HepG2 (cell line): ENCODE results near the gene CKAP2L. TPM values are rescaled to one million over a fixed set of nuclear protein-coding genes. Genes with fewer than 3 reads are reported as not detected.

Experiments used
- ATAC-seq: fragments of 200-7000 bp; cut with Tn5 transposase; 3 replicates; pipeline ENCODE4 v1.9.1; 2020; ENCODE audit warnings: mild to moderate bottlenecking, moderate library complexity
- BruUV-seq: library from RNA; stranded (reverse); fragments of 400-500 nt; replicated peaks from 2 replicates; lab custom pipeline; 2021; lab: Mats Ljungman, UMichigan
- CTCF ChIA-PET: fragments of 300-600 bp; formaldehyde crosslinking; extraction: SDS; loops from one replicate; lab custom pipeline; 2021; ENCODE audit warnings: low total read pairs, inconsistent platforms, low intra/inter-chr PET ratio; lab: Yijun Ruan, JAX
- POLR2A ChIA-PET: fragments of 350-600 bp; sonication (Branson Sonifier 250); formaldehyde crosslinking; loops from one replicate; lab custom pipeline; 2020; ENCODE audit warnings: antibody characterized with exemption, inconsistent platforms; lab: Yijun Ruan, JAX
- DNase-seq: peaks from one replicate; pipeline ENCODE4 v3.0.0-alpha.2; 2015; ENCODE audit warnings: low spot score
- FAIRE-seq: peaks from 3 replicates; lab custom pipeline; 2011; peaks lifted over from hg19 to GRCh38; lab: Jason Lieb, UNC
- H2AFZ ChIP-seq: one replicate; pipeline ENCODE4 v1.6.1; 2011; ENCODE audit warnings: low read length, inconsistent platforms
- H3K27ac ChIP-seq: fragments of 300-600 bp; 3 replicates; pipeline ENCODE4 v1.8.0; 2011; ENCODE audit warnings: mixed run types, mild to moderate bottlenecking, mixed read lengths, low read length, inconsistent platforms; ENCODE audit not compliant: insufficient read depth; ENCODE audit errors: extremely low read length
- H3K27me3 ChIP-seq, 2 experiments: fragments of 200-600 bp in 1 of 2; 2 replicates in 1 of 2; 3 replicates in 1 of 2; pipeline versions ENCODE4 v1.6.0 to v1.8.0; 2011; ENCODE audit warnings: low read length in 2 of 2, mild to moderate bottlenecking in 2 of 2, moderate library complexity in 2 of 2, inconsistent platforms in 1 of 2; ENCODE audit not compliant: insufficient read depth in 2 of 2, control insufficient read depth in 1 of 2
- H3K36me3 ChIP-seq, 2 experiments: fragments of 200-600 bp in 1 of 2; replicated peaks in 1 of 2; 2 replicates in 1 of 2; 3 replicates in 1 of 2; pipeline versions ENCODE4 v1.5.1 to v1.8.0; 2011; ENCODE audit warnings: low read length in 2 of 2, inconsistent platforms in 1 of 2; ENCODE audit not compliant: insufficient read depth in 2 of 2, control insufficient read depth in 1 of 2
- H3K4me1 ChIP-seq: 2 replicates; pipeline ENCODE4 v1.5.1; 2012; ENCODE audit warnings: low read length, inconsistent platforms; ENCODE audit not compliant: insufficient read depth
- H3K4me2 ChIP-seq: 2 replicates; pipeline ENCODE4 v1.6.0; 2011; ENCODE audit warnings: low read depth, low read length, inconsistent platforms
- H3K4me3 ChIP-seq, 3 experiments: fragments of 200-600 bp in 1 of 3; sonication (generic), shearing (Covaris generic) in 1 of 3; replicated peaks in 1 of 3; 2 replicates each; pipeline ENCODE4 v1.5.1; 2011 to 2016; ENCODE audit warnings: low read length in 3 of 3, inconsistent platforms in 2 of 3, low read depth in 2 of 3, mild to moderate bottlenecking in 2 of 3, control low read depth in 1 of 3, mixed read lengths in 1 of 3; ENCODE audit not compliant: insufficient read depth in 1 of 3
- H3K79me2 ChIP-seq: one replicate; pipeline ENCODE4 v1.6.1; 2011; ENCODE audit warnings: low read length, inconsistent platforms; ENCODE audit not compliant: insufficient read depth
- H3K9ac ChIP-seq: 2 replicates; pipeline ENCODE4 v1.6.0; 2011; ENCODE audit warnings: mild to moderate bottlenecking, low read depth, low read length, inconsistent platforms; ENCODE audit not compliant: insufficient read depth
- H3K9me3 ChIP-seq: 2 replicates; pipeline ENCODE4 v1.5.1; 2012; ENCODE audit warnings: mild to moderate bottlenecking, low read length
- H4K20me1 ChIP-seq: 2 replicates; pipeline ENCODE4 v1.6.0; 2011; ENCODE audit warnings: inconsistent platforms, mild to moderate bottlenecking, low read length, moderate library complexity; ENCODE audit not compliant: insufficient read depth
- YY1 ChIP-seq: IDR thresholded peaks from 2 replicates; pipeline ENCODE4 v1.6.1; 2011; ENCODE audit warnings: low read length, low read depth, moderate library complexity, mild to moderate bottlenecking; ENCODE audit not compliant: insufficient read depth, insufficient replicate concordance
- ZBTB39 ChIP-seq: sonication (generic); formaldehyde crosslinking; IDR thresholded peaks from 2 replicates; pipeline ENCODE4 v1.5.0; 2020; ENCODE audit warnings: missing genetic modification reagents
- ZMAT5 ChIP-seq: sonication (generic); formaldehyde crosslinking; IDR thresholded peaks from 2 replicates; pipeline ENCODE4 v1.5.0; 2020; ENCODE audit warnings: mild to moderate bottlenecking, low read depth, missing genetic modification reagents, borderline replicate concordance
- ZNF138 ChIP-seq: sonication (generic); formaldehyde crosslinking; IDR thresholded peaks from 2 replicates; pipeline ENCODE4 v1.5.0; 2020; ENCODE audit warnings: mild to moderate bottlenecking, low read depth, missing genetic modification reagents
- ZNF160 ChIP-seq: sonication (generic); formaldehyde crosslinking; IDR thresholded peaks from 2 replicates; pipeline ENCODE4 v1.8.0; 2022; ENCODE audit warnings: mild to moderate bottlenecking, inconsistent platforms, missing genetic modification reagents
- ZNF180 ChIP-seq: sonication (generic); formaldehyde crosslinking; IDR thresholded peaks from 2 replicates; pipeline ENCODE4 v1.4.0; 2020; ENCODE audit warnings: low read depth, missing genetic modification reagents, borderline replicate concordance
- ZNF225 ChIP-seq: sonication (generic); formaldehyde crosslinking; IDR thresholded peaks from 2 replicates; pipeline ENCODE4 v1.4.0; 2020; ENCODE audit warnings: mild to moderate bottlenecking, missing genetic modification reagents
- ZNF7 ChIP-seq: IDR thresholded peaks from 2 replicates; pipeline ENCODE4 v1.6.1; 2016; ENCODE audit warnings: missing biosample characterization, missing genetic modification reagents
- ZNF878 ChIP-seq: sonication (generic); formaldehyde crosslinking; IDR thresholded peaks from 2 replicates; pipeline ENCODE4 v1.8.1; 2023; ENCODE audit warnings: mild to moderate bottlenecking, missing genetic modification reagents, moderate library complexity
- WGBS: methylation state at CpG from one replicate; pipeline ENCODE4 v1.1.6; 2017; ENCODE audit warnings: low lambda C conversion rate; 5-methylcytosine and 5-hydroxymethylcytosine counted together
- in situ Hi-C: cut with HindIII; loops from 2 replicates; pipeline ENCODE4 v1.10.0; 2017; ENCODE audit warnings: low pct_unique_long_range_greater_than_20kb; ENCODE audit not compliant: extremely low pct_ligation_motif_present
- intact Hi-C: fragments of 100-400 bp; cut with micrococcal nuclease; formaldehyde crosslinking; loops from one replicate; pipeline ENCODE4 v1.10.0; 2022; ENCODE audit not compliant: unreplicated experiment
- polyA plus RNA-seq, 8 experiments: library from polyadenylated mRNA; depleted of rRNA in 3 of 8; stranded (reverse) in 7 of 8; unstranded in 1 of 8; fragments of >200 nt; fragmentation: Illumina TruSeq in 4 of 8; extraction: Trizol in 4 of 8; gene quantifications; 2 replicates each; pipeline versions ENCODE4 v1.2.1 to v1.2.3, GENCODE V29; 2011 to 2016; ENCODE audit warnings: low read depth in 4 of 8, missing spikeins in 1 of 8, mixed read lengths in 1 of 8; ENCODE audit not compliant: insufficient read depth in 1 of 8
- total RNA-seq, 5 experiments: library from RNA; depleted of rRNA; stranded (reverse); fragments of >200 nt; fragmentation: Illumina TruSeq; extraction: Trizol; gene quantifications; 2 replicates each; pipeline ENCODE4 v1.2.3, GENCODE V29; 2016; ENCODE audit warnings: low read depth in 1 of 5
- TF ChIP-seq, protein P1 (sequence below): sonication (generic); formaldehyde crosslinking; IDR thresholded peaks from 2 replicates; pipeline ENCODE4 v1.4.0; 2020; ENCODE audit warnings: missing genetic modification reagents
- TF ChIP-seq, protein P2 (sequence below): sonication (generic); formaldehyde crosslinking; IDR thresholded peaks from 2 replicates; pipeline ENCODE4 v1.4.0; 2020; ENCODE audit warnings: missing genetic modification reagents, mild to moderate bottlenecking, borderline replicate concordance

The CKAP2L gene
- total and polyA plus RNA-seq, 2 of the 13 experiments (the other 11 are each of a cell fraction or from before 2014, with no cell fraction given) = 7.1 to 9.5 TPM

GRCh38 chr2:112772322-112772721 lies 7.9 kb upstream of the CKAP2L start:
- no peak for TF ChIP-seq ZNF225 (CRISPR knock-in tag)
- TF ChIP-seq ZNF180 (CRISPR knock-in tag) = no peak
- ChIA-PET CTCF (no interaction called here), POLR2A (no interaction called here)
- peaks cover 16% of the 10 kb centered on the region for H3K4me1 ChIP-seq
- no peak for FAIRE-seq
- no peaks in the 10 kb centered on the region for H3K27me3 ChIP-seq
- no peaks in the 10 kb centered on the region for H3K79me2 ChIP-seq
- no peak overlapping the region for H2AFZ ChIP-seq
- 62% methylated on average over 4 of the region's 4 CpGs for WGBS
- H3K9me3 ChIP-seq = no peaks in the 10 kb centered on the region
- in situ Hi-C loops (no loop called here), intact Hi-C loops (no loop called here)
- H3K9ac ChIP-seq = no peak overlapping the region
- H4K20me1 ChIP-seq = no peaks in the 10 kb centered on the region
- H3K36me3 ChIP-seq = no peaks in the 10 kb centered on the region
- BruUV-seq = no TSS peak
- no peak overlapping the region for H3K4me2 ChIP-seq
- H3K4me3 ChIP-seq = no peak overlapping the region
- no peak for ATAC-seq
- DNase-seq = no peak
- H3K27ac ChIP-seq = no peak overlapping the region

- no TSS peak for BruUV-seq
- DNase-seq (no peak), ATAC-seq (no peak), FAIRE-seq (no peak)
- Histone ChIP-seq H3K4me3 (no peak overlapping the region; a peak in 1 of 6 replicates), H3K4me2 (peak overlapping the region; percentile 52), H3K27ac (no peak overlapping the region), H3K27me3 (no peaks in the 10 kb centered on the region; a peak in 1 of 5 replicates), H3K4me1 (peaks cover 31% of the 10 kb centered on the region), H3K79me2 (peaks cover 7% of the 10 kb centered on the region), H3K9me3 (no peaks in the 10 kb centered on the region), H2AFZ (no peak overlapping the region), H4K20me1 (no peaks in the 10 kb centered on the region), H3K9ac (no peak overlapping the region), H3K36me3 (no peaks in the 10 kb centered on the region)
- intact Hi-C loops (no loop called here), in situ Hi-C loops (no loop called here)
- 68% methylated on average over 1 of the region's 1 CpG for WGBS
- ChIA-PET CTCF (no interaction called here), POLR2A (interaction anchor here (1.3 kb wide), 1 partner anchor 49 kb away, joined by 4 read pairs; no protein-coding TSS in a partner anchor)
- TF ChIP-seq ZNF878 = no peak
- no peak for TF ChIP-seq YY1
- no peak for TF ChIP-seq ZBTB39 (CRISPR knock-in tag)
- TF ChIP-seq ZNF160 (CRISPR knock-in tag) = no peak
- no peak for TF ChIP-seq ZNF138 (CRISPR knock-in tag)
- TF ChIP-seq ZNF7 (CRISPR knock-in tag) = peak; percentile 78
- TF ChIP-seq, protein P1, sequence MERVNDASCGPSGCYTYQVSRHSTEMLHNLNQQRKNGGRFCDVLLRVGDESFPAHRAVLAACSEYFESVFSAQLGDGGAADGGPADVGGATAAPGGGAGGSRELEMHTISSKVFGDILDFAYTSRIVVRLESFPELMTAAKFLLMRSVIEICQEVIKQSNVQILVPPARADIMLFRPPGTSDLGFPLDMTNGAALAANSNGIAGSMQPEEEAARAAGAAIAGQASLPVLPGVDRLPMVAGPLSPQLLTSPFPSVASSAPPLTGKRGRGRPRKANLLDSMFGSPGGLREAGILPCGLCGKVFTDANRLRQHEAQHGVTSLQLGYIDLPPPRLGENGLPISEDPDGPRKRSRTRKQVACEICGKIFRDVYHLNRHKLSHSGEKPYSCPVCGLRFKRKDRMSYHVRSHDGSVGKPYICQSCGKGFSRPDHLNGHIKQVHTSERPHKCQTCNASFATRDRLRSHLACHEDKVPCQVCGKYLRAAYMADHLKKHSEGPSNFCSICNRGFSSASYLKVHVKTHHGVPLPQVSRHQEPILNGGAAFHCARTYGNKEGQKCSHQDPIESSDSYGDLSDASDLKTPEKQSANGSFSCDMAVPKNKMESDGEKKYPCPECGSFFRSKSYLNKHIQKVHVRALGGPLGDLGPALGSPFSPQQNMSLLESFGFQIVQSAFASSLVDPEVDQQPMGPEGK (CRISPR knock-in tag) = no peak
- no peak for TF ChIP-seq ZMAT5 (CRISPR knock-in tag)
- TF ChIP-seq, protein P2, sequence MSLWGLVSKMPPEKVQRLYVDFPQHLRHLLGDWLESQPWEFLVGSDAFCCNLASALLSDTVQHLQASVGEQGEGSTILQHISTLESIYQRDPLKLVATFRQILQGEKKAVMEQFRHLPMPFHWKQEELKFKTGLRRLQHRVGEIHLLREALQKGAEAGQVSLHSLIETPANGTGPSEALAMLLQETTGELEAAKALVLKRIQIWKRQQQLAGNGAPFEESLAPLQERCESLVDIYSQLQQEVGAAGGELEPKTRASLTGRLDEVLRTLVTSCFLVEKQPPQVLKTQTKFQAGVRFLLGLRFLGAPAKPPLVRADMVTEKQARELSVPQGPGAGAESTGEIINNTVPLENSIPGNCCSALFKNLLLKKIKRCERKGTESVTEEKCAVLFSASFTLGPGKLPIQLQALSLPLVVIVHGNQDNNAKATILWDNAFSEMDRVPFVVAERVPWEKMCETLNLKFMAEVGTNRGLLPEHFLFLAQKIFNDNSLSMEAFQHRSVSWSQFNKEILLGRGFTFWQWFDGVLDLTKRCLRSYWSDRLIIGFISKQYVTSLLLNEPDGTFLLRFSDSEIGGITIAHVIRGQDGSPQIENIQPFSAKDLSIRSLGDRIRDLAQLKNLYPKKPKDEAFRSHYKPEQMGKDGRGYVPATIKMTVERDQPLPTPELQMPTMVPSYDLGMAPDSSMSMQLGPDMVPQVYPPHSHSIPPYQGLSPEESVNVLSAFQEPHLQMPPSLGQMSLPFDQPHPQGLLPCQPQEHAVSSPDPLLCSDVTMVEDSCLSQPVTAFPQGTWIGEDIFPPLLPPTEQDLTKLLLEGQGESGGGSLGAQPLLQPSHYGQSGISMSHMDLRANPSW (CRISPR knock-in tag) = no peak
These were observed 4.0 kb upstream of the CKAP2L start for GRCh38 chr2:112768432-112768831.
